GM12872 (cell line): ENCODE measurements around the gene C3orf80.
A peak's percentile ranks its signal among the peaks of the same experiment; 100 is the strongest.

ENCODE experiments used
- TF ChIP-seq, protein P1 (sequence below): IDR thresholded peaks from 3 replicates; pipeline ENCODE4 v1.5.1; 2011; ENCODE audit warnings: low read depth, mild to moderate bottlenecking, low read length, moderate library complexity; ENCODE audit not compliant: insufficient read depth

The C3orf80 gene

DNA sequence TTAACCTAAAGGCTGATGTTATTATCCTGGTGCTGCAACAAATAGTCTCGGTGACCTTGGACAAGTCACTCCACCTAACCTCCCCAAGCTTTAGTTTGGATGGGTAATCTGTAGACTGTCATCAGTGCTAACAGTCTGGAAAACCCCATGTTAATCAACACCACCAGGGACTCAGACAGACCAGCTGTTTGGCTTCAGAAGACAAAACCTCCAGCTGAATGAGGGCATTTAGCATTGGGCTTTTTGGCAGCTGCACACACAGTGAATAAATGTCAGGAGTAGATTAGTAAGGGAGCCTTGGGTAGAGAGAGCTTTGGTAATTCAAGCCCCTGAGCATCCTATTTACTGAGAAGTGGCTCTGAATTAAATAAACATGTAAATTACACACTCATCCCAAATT lies 24.9 kb upstream of the C3orf80 start:
- TF ChIP-seq, protein P1, sequence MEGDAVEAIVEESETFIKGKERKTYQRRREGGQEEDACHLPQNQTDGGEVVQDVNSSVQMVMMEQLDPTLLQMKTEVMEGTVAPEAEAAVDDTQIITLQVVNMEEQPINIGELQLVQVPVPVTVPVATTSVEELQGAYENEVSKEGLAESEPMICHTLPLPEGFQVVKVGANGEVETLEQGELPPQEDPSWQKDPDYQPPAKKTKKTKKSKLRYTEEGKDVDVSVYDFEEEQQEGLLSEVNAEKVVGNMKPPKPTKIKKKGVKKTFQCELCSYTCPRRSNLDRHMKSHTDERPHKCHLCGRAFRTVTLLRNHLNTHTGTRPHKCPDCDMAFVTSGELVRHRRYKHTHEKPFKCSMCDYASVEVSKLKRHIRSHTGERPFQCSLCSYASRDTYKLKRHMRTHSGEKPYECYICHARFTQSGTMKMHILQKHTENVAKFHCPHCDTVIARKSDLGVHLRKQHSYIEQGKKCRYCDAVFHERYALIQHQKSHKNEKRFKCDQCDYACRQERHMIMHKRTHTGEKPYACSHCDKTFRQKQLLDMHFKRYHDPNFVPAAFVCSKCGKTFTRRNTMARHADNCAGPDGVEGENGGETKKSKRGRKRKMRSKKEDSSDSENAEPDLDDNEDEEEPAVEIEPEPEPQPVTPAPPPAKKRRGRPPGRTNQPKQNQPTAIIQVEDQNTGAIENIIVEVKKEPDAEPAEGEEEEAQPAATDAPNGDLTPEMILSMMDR = no peak

DNA sequence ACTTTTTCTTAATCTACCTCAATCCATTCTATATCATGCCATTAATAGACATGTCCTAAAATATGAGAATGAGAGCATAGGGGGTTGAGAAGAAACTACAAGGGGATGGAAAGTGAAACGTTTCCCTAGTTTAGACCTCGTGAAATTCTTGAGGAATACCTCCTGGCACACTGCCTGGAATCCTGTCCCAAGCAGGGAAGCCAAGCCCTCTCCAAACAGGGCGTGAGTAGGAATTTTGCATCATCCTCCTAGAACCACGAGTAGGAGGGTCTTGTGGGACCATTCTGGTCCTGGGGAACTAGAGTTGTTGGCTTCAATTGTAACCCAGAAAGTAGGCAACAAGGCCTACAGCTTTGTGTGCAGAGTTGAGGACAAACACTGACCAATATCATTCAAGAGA lies 19.6 kb upstream of the C3orf80 start:
- TF ChIP-seq, protein P1 = no peak

DNA sequence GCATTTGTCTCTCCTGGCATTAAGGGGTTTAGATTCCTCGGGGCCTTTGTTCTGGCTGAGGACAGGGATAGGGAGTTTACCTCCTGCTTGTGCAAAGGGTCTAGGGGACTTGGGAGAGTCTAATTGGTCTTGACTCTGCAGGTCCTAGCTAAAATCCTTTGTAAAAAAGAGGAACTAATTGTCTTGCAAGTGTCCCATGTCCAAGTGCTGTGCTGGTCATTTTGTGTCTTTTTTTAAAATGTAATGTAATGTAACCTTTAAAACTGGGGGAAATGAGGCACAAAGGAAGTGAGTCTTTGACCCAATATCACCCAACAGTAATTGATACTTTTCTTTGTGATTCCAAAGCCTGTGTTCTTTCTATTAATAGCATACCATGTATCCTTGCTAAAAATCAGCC lies 14.9 kb upstream of the C3orf80 start:
- TF ChIP-seq, protein P1 = no peak

DNA sequence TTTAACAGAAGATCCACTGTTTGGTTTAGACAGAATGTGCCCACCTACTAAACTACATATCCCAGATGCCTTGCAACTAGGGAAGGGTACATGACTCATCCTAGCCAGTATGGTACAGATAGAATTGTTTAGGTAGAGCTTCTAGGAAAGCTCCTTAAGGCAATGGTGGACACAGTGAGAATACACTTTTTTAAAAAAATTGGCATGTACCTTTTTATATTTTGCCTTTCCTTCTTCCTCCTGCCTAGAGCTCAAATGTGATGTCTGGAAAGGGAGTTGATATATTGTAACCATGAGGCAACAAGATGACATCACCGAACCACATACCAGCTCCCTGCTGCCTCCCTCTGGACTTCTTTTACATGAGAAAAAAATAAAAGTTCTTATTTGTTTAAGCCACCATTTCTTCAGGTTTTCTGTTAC lies 14.4 kb upstream of the C3orf80 start:
- TF ChIP-seq, protein P1 = peak; percentile 17; the same call in 1 of the 3 replicates

DNA sequence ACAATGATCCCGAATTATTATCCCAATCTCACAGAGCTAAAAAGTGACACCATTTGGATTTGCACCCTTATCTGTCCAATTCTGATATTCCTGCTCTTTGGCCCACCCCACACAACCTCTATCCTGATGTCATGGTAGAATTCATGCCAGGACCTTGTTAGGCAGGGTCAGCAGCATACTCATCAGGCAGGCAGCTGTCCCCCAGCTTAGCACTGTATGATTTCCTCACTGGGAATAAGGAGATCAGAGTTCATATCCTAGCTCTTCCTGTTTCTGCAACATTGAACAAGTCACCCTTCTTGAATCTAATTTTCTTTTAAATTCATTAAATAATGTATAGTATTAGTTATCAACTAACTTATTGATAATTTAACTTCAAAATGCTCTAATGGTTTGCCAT lies 12.0 kb upstream of the C3orf80 start:
- TF ChIP-seq, protein P1 = no peak

DNA sequence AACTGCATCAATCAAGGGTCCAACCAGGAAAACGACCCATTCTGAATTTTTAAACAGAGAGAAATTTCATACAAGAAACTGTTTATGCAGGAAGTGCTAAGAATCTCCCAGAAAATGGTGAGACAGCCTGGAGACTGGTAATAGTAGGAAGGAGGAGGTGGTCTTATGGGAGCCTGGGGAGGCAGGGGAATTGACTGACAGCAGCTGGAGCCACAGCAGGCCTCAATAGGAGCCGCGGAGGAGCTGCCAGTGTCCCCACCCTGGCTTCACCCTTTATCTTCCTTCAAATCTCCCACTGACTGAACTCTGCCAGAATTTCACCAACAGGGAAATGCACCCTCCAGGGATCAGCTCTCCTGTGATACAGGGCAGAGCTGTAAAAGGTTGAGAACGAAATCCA lies 7.5 kb upstream of the C3orf80 start:
- TF ChIP-seq, protein P1 = no peak

DNA sequence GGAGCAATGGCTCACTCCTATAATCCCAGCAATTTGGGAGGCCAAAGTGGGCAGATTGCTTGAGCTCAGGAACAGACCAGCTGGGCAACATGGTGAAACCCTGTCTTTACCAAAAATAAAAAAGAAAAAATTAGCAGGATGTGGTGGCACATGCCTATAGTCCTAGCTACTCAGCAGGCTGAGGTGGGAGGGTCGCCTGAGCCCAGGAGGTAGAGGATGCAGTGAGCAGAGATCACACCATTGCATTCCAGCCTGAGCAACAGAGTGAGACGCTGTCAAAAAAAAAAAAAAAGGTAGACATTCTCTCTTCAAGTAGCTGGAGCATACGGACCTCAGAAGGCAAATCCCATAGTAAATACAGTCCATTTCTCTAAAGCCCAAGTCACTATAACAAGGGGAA lies 7.1 kb upstream of the C3orf80 start:
- TF ChIP-seq, protein P1 = no peak

DNA sequence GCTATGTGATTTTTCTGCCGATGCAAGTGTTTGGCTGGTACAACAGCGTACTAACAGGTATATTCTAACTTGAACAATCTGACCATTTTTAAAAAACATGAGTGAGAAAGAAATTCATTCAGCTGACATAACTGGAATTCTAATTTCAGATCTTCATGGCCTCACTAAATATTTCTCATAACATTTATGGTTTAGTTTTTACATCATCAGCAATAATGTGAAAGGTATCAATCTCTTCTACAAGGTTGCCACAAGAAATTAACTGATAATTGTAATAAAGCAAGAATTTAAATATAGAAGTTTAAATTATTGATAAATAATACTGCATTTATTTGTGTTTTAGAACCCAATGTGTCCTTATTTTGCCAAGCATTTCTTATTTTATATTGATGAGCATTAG lies 5.2 kb upstream of the C3orf80 start:
- TF ChIP-seq, protein P1 = no peak
